ENCODE results near the gene ITPK1. TPM values are rescaled to one million over a fixed set of nuclear protein-coding genes. Genes with fewer than 3 reads are reported as not detected.

The ITPK1 gene
- total RNA-seq, 2 donors from 2014 or later, result 53.8 to 85.0 TPM

- no peaks in the 10 kb centered on the region for H3K9me3 ChIP-seq
- no peak for DNase-seq (ENCODE audit: low spot score)
- no peak overlapping the region for H3K27ac ChIP-seq
- no peak for TF ChIP-seq CTCF (IDR thresholded peaks at IDR 0.05)
- H3K36me3 ChIP-seq, result no peaks in the 10 kb centered on the region
- H3K27me3 ChIP-seq (replicated peaks; ENCODE audit: insufficient read depth), result no peaks in the 10 kb centered on the region
- no peak overlapping the region for H3K4me3 ChIP-seq
- no peak for ATAC-seq (ENCODE audit: insufficient number of reproducible peaks, low FRiP score, low read depth)
- no peaks in the 10 kb centered on the region for H3K4me1 ChIP-seq (ENCODE audit: control insufficient read depth in 1 of 2, low read depth in 2 of 2)
Observed at GRCh38 chr14:93156693-93157369, 41.1 kb upstream of the ITPK1 start.

- ATAC-seq (ENCODE audit: insufficient number of reproducible peaks, low FRiP score, low read depth) (no peak), DNase-seq (ENCODE audit: low spot score) (no peak)
Observed at GRCh38 chr14:93155667-93156066, 39.9 kb upstream of the ITPK1 start.

GRCh38 chr14:93153121-93153520 lies 37.4 kb upstream of the ITPK1 start:
- Histone ChIP-seq H3K36me3 (no peaks in the 10 kb centered on the region), H3K4me3 (no peak overlapping the region), H3K27ac (no peak overlapping the region), H3K9me3 (no peaks in the 10 kb centered on the region), H3K4me1 (ENCODE audit: control insufficient read depth in 1 of 2, low read depth in 2 of 2) (no peaks in the 10 kb centered on the region), H3K27me3 (replicated peaks; ENCODE audit: insufficient read depth) (no peaks in the 10 kb centered on the region)
- ATAC-seq (ENCODE audit: insufficient number of reproducible peaks, low FRiP score, low read depth) (no peak), DNase-seq (ENCODE audit: low spot score) (no peak)
- no peak for TF ChIP-seq CTCF (IDR thresholded peaks at IDR 0.05)

More at GRCh38 chr14:93155667-93156066, 39.9 kb upstream of the ITPK1 start:
- Histone ChIP-seq H3K4me3 (no peak overlapping the region), H3K36me3 (no peaks in the 10 kb centered on the region), H3K4me1 (ENCODE audit: control insufficient read depth in 1 of 2, low read depth in 2 of 2) (no peaks in the 10 kb centered on the region), H3K27me3 (replicated peaks; ENCODE audit: insufficient read depth) (no peaks in the 10 kb centered on the region), H3K27ac (no peak overlapping the region), H3K9me3 (no peaks in the 10 kb centered on the region)
- TF ChIP-seq CTCF (IDR thresholded peaks at IDR 0.05), result no peak

- Histone ChIP-seq H3K36me3 (no peaks in the 10 kb centered on the region), H3K27me3 (replicated peaks; ENCODE audit: insufficient read depth) (no peaks in the 10 kb centered on the region), H3K27ac (no peak overlapping the region), H3K4me1 (ENCODE audit: control insufficient read depth in 1 of 2, low read depth in 2 of 2) (no peaks in the 10 kb centered on the region), H3K4me3 (no peak overlapping the region), H3K9me3 (no peaks in the 10 kb centered on the region)
- no peak for ATAC-seq (ENCODE audit: insufficient number of reproducible peaks, low FRiP score, low read depth)
- no peak for DNase-seq (ENCODE audit: low spot score)
- TF ChIP-seq CTCF (IDR thresholded peaks at IDR 0.05), result no peak
Observed at GRCh38 chr14:93150227-93151208, 34.8 kb upstream of the ITPK1 start.

GRCh38 chr14:93148979-93149378 lies 33.3 kb upstream of the ITPK1 start:
- Histone ChIP-seq H3K36me3 (no peaks in the 10 kb centered on the region), H3K9me3 (no peaks in the 10 kb centered on the region), H3K4me3 (no peak overlapping the region), H3K27me3 (replicated peaks; ENCODE audit: insufficient read depth) (no peaks in the 10 kb centered on the region), H3K4me1 (ENCODE audit: control insufficient read depth in 1 of 2, low read depth in 2 of 2) (no peaks in the 10 kb centered on the region), H3K27ac (no peak overlapping the region)
- no peak for ATAC-seq (ENCODE audit: insufficient number of reproducible peaks, low FRiP score, low read depth)
- no peak for TF ChIP-seq CTCF (IDR thresholded peaks at IDR 0.05)
- no peak for DNase-seq (ENCODE audit: low spot score)
